Loucy (cell line): ENCODE data around the gene HTRA3.

Experiments used
- H2AFZ ChIP-seq: fragments of 200-600 bp; sonication (generic); 2 replicates; pipeline ENCODE4 v1.6.0; 2016; ENCODE audit warnings: antibody characterized with exemption, mild to moderate bottlenecking, low read length, moderate library complexity
- H3F3A ChIP-seq: fragments of 200-600 bp; 2 replicates; pipeline ENCODE4 v1.6.0; 2016; ENCODE audit warnings: antibody characterized with exemption, low read depth, mild to moderate bottlenecking
- H3K27me3 ChIP-seq: fragments of 200-600 bp; sonication (generic); 2 replicates; pipeline ENCODE4 v1.6.1; 2014; ENCODE audit warnings: low read length, mild to moderate bottlenecking; ENCODE audit not compliant: insufficient read depth, poor library complexity, severe bottlenecking
- H3K36me3 ChIP-seq: fragments of 200-600 bp; sonication (generic); 2 replicates; pipeline ENCODE4 v1.6.1; 2016; ENCODE audit warnings: low read length; ENCODE audit not compliant: insufficient read depth
- H3K4me1 ChIP-seq: fragments of 200-600 bp; sonication (generic); 2 replicates; pipeline ENCODE4 v1.5.1; 2014; ENCODE audit warnings: low read length, mild to moderate bottlenecking; ENCODE audit not compliant: insufficient read depth, poor library complexity, severe bottlenecking
- H3K4me2 ChIP-seq: fragments of 200-600 bp; sonication (generic); 2 replicates; pipeline ENCODE4 v1.6.0; 2014; ENCODE audit warnings: antibody characterized with exemption, low read length, low read depth, mild to moderate bottlenecking; ENCODE audit not compliant: poor library complexity, severe bottlenecking
- H3K4me3 ChIP-seq: fragments of 200-600 bp; sonication (generic); 2 replicates; pipeline ENCODE4 v1.5.1; 2014; ENCODE audit warnings: low read length, mild to moderate bottlenecking, mixed read lengths; ENCODE audit not compliant: poor library complexity, severe bottlenecking
- H3K79me2 ChIP-seq: fragments of 200-600 bp; sonication (generic); 2 replicates; pipeline ENCODE4 v1.6.1; 2014; ENCODE audit warnings: low read length; ENCODE audit not compliant: insufficient read depth
- H3K9ac ChIP-seq: fragments of 200-600 bp; sonication (generic); 2 replicates; pipeline ENCODE4 v1.6.0; 2014; ENCODE audit warnings: mild to moderate bottlenecking, low read depth, low read length, moderate library complexity; ENCODE audit not compliant: poor library complexity, severe bottlenecking
- H3K9me2 ChIP-seq: fragments of 200-600 bp; sonication (generic); replicated peaks from 2 replicates; pipeline ENCODE4 v1.6.1; 2016; ENCODE audit warnings: low read depth, low read length, mixed read lengths
- H3K9me3 ChIP-seq: fragments of 200-600 bp; sonication (generic); 2 replicates; pipeline ENCODE4 v1.6.1; 2014; ENCODE audit warnings: mild to moderate bottlenecking, antibody characterized with exemption, low read length, low read depth; ENCODE audit not compliant: insufficient read depth
- H4K20me1 ChIP-seq: fragments of 200-600 bp; sonication (generic); 2 replicates; pipeline ENCODE4 v1.6.0; 2014; ENCODE audit warnings: antibody characterized with exemption, low read length, mild to moderate bottlenecking; ENCODE audit not compliant: insufficient read depth, poor library complexity, severe bottlenecking
- CTCF ChIP-seq: fragments of 200-600 bp; sonication (generic); conservative IDR thresholded peaks from 2 replicates; pipeline ENCODE4 v1.5.1; 2014; ENCODE audit warnings: mild to moderate bottlenecking, antibody characterized with exemption, low read length
- EZH2phosphoT487 ChIP-seq: fragments of 200-600 bp; IDR thresholded peaks from 2 replicates; pipeline ENCODE4 v1.6.1; 2018; ENCODE audit warnings: antibody characterized with exemption, mild to moderate bottlenecking, moderate library complexity, borderline replicate concordance

The HTRA3 gene

GRCh38 chr4:8316251-8316771 lies 46.8 kb downstream of the HTRA3 start:
- Histone ChIP-seq H3K4me3 (no peak overlapping the region), H3K27me3 (no peaks in the 10 kb centered on the region), H2AFZ (no peak overlapping the region), H3K79me2 (no peaks in the 10 kb centered on the region), H3K36me3 (no peaks in the 10 kb centered on the region), H3K9me3 (no peaks in the 10 kb centered on the region; the same call in 1 of the 2 replicates), H3K4me1 (no peaks in the 10 kb centered on the region), H3K9me2 (no peaks in the 10 kb centered on the region), H3K9ac (no peak overlapping the region), H4K20me1 (no peaks in the 10 kb centered on the region), H3K4me2 (no peak overlapping the region), H3F3A (no peaks in the 10 kb centered on the region)
- no peak for TF ChIP-seq CTCF
- TF ChIP-seq EZH2phosphoT487: no peak

GRCh38 chr4:8316911-8317351 lies 47.4 kb downstream of the HTRA3 start:
- Histone ChIP-seq H3K79me2 (no peaks in the 10 kb centered on the region), H4K20me1 (no peaks in the 10 kb centered on the region), H3F3A (no peaks in the 10 kb centered on the region), H3K36me3 (no peaks in the 10 kb centered on the region), H3K9me2 (no peaks in the 10 kb centered on the region), H3K4me1 (no peaks in the 10 kb centered on the region), H3K27me3 (no peaks in the 10 kb centered on the region), H2AFZ (no peak overlapping the region), H3K4me3 (no peak overlapping the region), H3K9me3 (no peaks in the 10 kb centered on the region; the same call in 1 of the 2 replicates), H3K9ac (no peak overlapping the region), H3K4me2 (no peak overlapping the region)
- no peak for TF ChIP-seq CTCF

GRCh38 chr4:8317474-8317873 lies 47.9 kb downstream of the HTRA3 start:
- Histone ChIP-seq H3K4me2 (no peak overlapping the region), H3K4me3 (no peak overlapping the region), H3K4me1 (no peaks in the 10 kb centered on the region), H3F3A (no peaks in the 10 kb centered on the region), H3K9ac (no peak overlapping the region), H2AFZ (no peak overlapping the region), H4K20me1 (no peaks in the 10 kb centered on the region), H3K27me3 (no peaks in the 10 kb centered on the region), H3K79me2 (no peaks in the 10 kb centered on the region), H3K9me2 (no peaks in the 10 kb centered on the region), H3K36me3 (no peaks in the 10 kb centered on the region), H3K9me3 (no peaks in the 10 kb centered on the region)
- TF ChIP-seq CTCF (no peak), EZH2phosphoT487 (no peak)
